ENCODE measurements around the gene LRTM2. TPM values are rescaled to one million over a fixed set of nuclear protein-coding genes. Genes with fewer than 3 reads are reported as not detected.

LRTM2 gene
- total and polyA plus RNA-seq, 9 of the 15 experiments (the other 6 are each of a cell fraction or from before 2014, with no cell fraction given): 0.09 TPM; not detected in 8

GRCh38 chr12:1830981-1831963 lies 10.9 kb downstream of the LRTM2 start:
- intact Hi-C loops (cut with micrococcal nuclease): no loop called here
- TF ChIP-seq MIER1 (IDR thresholded peaks at IDR 0.05; ENCODE audit: low read depth) (peak; percentile 87), TEAD4 (IDR thresholded peaks at IDR 0.05; ENCODE audit: low read length) (no peak), TEAD4 (CRISPR knock-in tag; IDR thresholded peaks at IDR 0.05; ENCODE audit: borderline replicate concordance) (no peak), ZNF263 (CRISPR knock-in tag; IDR thresholded peaks at IDR 0.05; ENCODE audit: borderline replicate concordance) (no peak), TRIM28 (IDR thresholded peaks at IDR 0.05) (no peak), NFE2 (IDR thresholded peaks at IDR 0.05; ENCODE audit: low read depth) (no peak), ZNF511 (CRISPR knock-in tag; IDR thresholded peaks at IDR 0.05) (peak; percentile 70; the same call in 1 of the 2 replicates), NRF1 (conservative IDR thresholded peaks at IDR 0.05 in 1 of 2, IDR thresholded peaks at IDR 0.05 in 1 of 2) (peak in 1 of 2 experiments; percentile 55; a peak in 1 of 4 replicates), REST (IDR thresholded peaks at IDR 0.05; ENCODE audit: borderline replicate concordance) (peak; percentile 98), REST (CRISPR knock-in tag; IDR thresholded peaks at IDR 0.05; ENCODE audit: low read depth) (peak; percentile 96), KAT8 (IDR thresholded peaks at IDR 0.05; ENCODE audit: low read depth) (no peak), NCOA1 (IDR thresholded peaks at IDR 0.05; ENCODE audit: low read depth) (no peak)

More at GRCh38 chr12:1830981-1831963, 10.9 kb downstream of the LRTM2 start:
- H3K9me1 ChIP-seq (ENCODE audit: control insufficient read depth, insufficient read depth, low read length): no peaks in the 10 kb centered on the region
- no peaks in the 10 kb centered on the region for H3K79me2 ChIP-seq (ENCODE audit: control insufficient read depth, insufficient read depth, low read length)
- ATAC-seq (peak; percentile 78), FAIRE-seq (no peak), DNase-seq (ENCODE audit: extremely low read depth in 1 of 4, low spot score in 3 of 4) (peak; percentile 44 to 65 (median 56))
- H3K9me3 ChIP-seq (replicated peaks; ENCODE audit: control insufficient read depth, insufficient read depth, low read depth, low read length): no peaks in the 10 kb centered on the region
- H3K27ac ChIP-seq (ENCODE audit: extremely low read depth, low read depth, low read length): no peak overlapping the region
- no peak overlapping the region for H3K4me3 ChIP-seq
- H2AFZ ChIP-seq (ENCODE audit: low read depth, low read length): no peak overlapping the region
- no peak overlapping the region for H3K9ac ChIP-seq (ENCODE audit: insufficient read depth in 1 of 2, low read depth in 2 of 2, low read length in 2 of 2)
- H3K27me3 ChIP-seq (ENCODE audit: control insufficient read depth in 2 of 2, insufficient read depth in 2 of 2, low read length in 2 of 2): peaks cover 14 to 79% of the 10 kb centered on the region in 2 experiments; a peak in 4 of 5 replicates
- BruUV-seq (replicated peaks): no TSS peak
- peaks cover 11% of the 10 kb centered on the region; the same call in 1 of the 2 replicates for H4K20me1 ChIP-seq (replicated peaks; ENCODE audit: control insufficient read depth, insufficient read depth, low read length)
- ChIA-PET POLR2A (interaction anchor here (0.7 to 1.2 kb wide), 2 partner anchors 18 to 25 kb away, joined by 3 read pairs; no protein-coding TSS in a partner anchor), CTCF (ENCODE audit: low intra/inter-chr PET ratio) (no interaction called here)
- H3K4me2 ChIP-seq (ENCODE audit: insufficient read depth, low read length): no peak overlapping the region
- no peaks in the 10 kb centered on the region for H3K36me3 ChIP-seq (ENCODE audit: control insufficient read depth, insufficient read depth, low read length)
- in situ Hi-C loops (cut with MboI): no loop called here
- peaks cover 0 to 18% of the 10 kb centered on the region in 2 experiments; a peak in 2 of 5 replicates for H3K4me1 ChIP-seq (replicated peaks in 1 of 2; ENCODE audit: control insufficient read depth in 2 of 2, insufficient read depth in 2 of 2, low read length in 2 of 2)
- WGBS (ENCODE audit: insufficient coverage, low coverage, missing lambda C conversion rate): 6% methylated on average over 20 of the region's 34 CpGs

Data from K562 (cell line).